Sigmoid colon (tissue), 3 donors: ENCODE measurements around the gene B3GNT5.

Experiments
- POLR2A ChIP-seq, 2 donors: fragments of 450-650 bp; IDR thresholded peaks; one replicate each; pipeline ENCODE4 v1.6.1; 2016; ENCODE audit warnings: antibody characterized with exemption in 2 of 2, mild to moderate bottlenecking in 2 of 2, moderate library complexity in 2 of 2
- TF ChIP-seq, protein P1 (sequence below), 4 experiments: fragments of 450-650 bp in 3 of 4; fragments of 200-600 bp in 1 of 4; IDR thresholded peaks; one replicate each; pipeline ENCODE4 v1.5.1; 2016 to 2019; ENCODE audit warnings: antibody characterized with exemption in 4 of 4, mild to moderate bottlenecking in 3 of 4, moderate library complexity in 2 of 4

DNA sequence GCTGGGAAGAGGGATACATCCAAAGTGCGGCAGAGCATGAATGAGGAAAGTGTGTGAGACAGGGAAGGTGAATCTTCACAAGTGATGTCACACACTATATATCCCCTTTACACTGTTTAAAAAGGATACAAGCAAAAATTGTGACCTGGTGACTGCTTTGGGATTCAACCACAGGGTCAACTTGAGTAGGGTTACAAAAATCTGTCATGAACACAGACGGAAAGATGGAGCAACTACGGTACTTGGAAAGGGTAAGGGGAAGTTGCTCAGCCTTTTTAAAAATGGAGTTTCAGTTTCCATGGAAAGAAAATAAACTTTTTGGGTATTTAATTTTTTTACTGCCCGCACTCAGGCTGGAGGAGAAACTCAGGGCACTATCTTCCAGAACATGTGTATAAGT lies 60.3 kb downstream of the B3GNT5 start:
- TF ChIP-seq POLR2A (IDR thresholded peaks at IDR 0.05) = no peak
- TF ChIP-seq, protein P1, sequence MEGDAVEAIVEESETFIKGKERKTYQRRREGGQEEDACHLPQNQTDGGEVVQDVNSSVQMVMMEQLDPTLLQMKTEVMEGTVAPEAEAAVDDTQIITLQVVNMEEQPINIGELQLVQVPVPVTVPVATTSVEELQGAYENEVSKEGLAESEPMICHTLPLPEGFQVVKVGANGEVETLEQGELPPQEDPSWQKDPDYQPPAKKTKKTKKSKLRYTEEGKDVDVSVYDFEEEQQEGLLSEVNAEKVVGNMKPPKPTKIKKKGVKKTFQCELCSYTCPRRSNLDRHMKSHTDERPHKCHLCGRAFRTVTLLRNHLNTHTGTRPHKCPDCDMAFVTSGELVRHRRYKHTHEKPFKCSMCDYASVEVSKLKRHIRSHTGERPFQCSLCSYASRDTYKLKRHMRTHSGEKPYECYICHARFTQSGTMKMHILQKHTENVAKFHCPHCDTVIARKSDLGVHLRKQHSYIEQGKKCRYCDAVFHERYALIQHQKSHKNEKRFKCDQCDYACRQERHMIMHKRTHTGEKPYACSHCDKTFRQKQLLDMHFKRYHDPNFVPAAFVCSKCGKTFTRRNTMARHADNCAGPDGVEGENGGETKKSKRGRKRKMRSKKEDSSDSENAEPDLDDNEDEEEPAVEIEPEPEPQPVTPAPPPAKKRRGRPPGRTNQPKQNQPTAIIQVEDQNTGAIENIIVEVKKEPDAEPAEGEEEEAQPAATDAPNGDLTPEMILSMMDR (IDR thresholded peaks at IDR 0.05) = no peak
